Breast epithelium (tissue), 4 donors: ENCODE measurements around the gene COL4A2. TPM values are rescaled to one million over a fixed set of nuclear protein-coding genes. Genes with fewer than 3 reads are reported as not detected.
"Not testable (repeated sequence)": the region's sequence is repeated elsewhere in the genome, so short reads cannot be mapped to it uniquely, and the experiment has no call there.

Source experiments
- DNase-seq, 2 donors: peaks; one replicate each; pipeline ENCODE4 v3.0.0-alpha.2; 2019; ENCODE audit warnings: low spot score in 2 of 2
- H3K27ac ChIP-seq, 2 donors: fragments of 200-600 bp; sonication (generic) in 1 of 2; one replicate each; pipeline ENCODE4 v1.5.1; 2016 to 2019; ENCODE audit warnings: mild to moderate bottlenecking in 1 of 2
- H3K27me3 ChIP-seq, 2 donors: fragments of 200-600 bp; sonication (generic) in 1 of 2; one replicate each; pipeline versions ENCODE4 v1.5.1 to v1.6.0; 2017 to 2019; ENCODE audit warnings: control low read depth in 1 of 2, mild to moderate bottlenecking in 1 of 2
- H3K36me3 ChIP-seq: fragments of 200-600 bp; one replicate; pipeline ENCODE4 v1.5.1; 2019
- H3K4me1 ChIP-seq, 2 donors: fragments of 200-600 bp; sonication (generic); one replicate each; pipeline ENCODE4 v1.5.1; 2016 to 2019; ENCODE audit warnings: control low read depth in 1 of 2
- H3K4me3 ChIP-seq, 3 donors: fragments of 200-600 bp; sonication (generic); 1 replicate in 2 of 3; 2 replicates in 1 of 3; pipeline ENCODE4 v1.5.1; 2016 to 2019; ENCODE audit warnings: mild to moderate bottlenecking in 3 of 3, moderate library complexity in 2 of 3
- H3K9me3 ChIP-seq, 2 donors: fragments of 200-600 bp; sonication (generic) in 1 of 2; one replicate each; pipeline ENCODE4 v1.5.1; 2016 to 2019; ENCODE audit warnings: control low read depth in 1 of 2
- CTCF ChIP-seq, 3 donors: fragments of 450-650 bp; IDR thresholded peaks; one replicate each; pipeline ENCODE4 v1.5.1; 2016 to 2017; ENCODE audit warnings: antibody characterized with exemption in 3 of 3, mild to moderate bottlenecking in 3 of 3, moderate library complexity in 3 of 3
- POLR2A ChIP-seq: fragments of 450-650 bp; IDR thresholded peaks from one replicate; pipeline ENCODE4 v1.6.1; 2016; ENCODE audit warnings: antibody characterized with exemption, mild to moderate bottlenecking, moderate library complexity
- POLR2AphosphoS5 ChIP-seq, 3 donors: sonication (generic); formaldehyde crosslinking; IDR thresholded peaks; one replicate each; pipeline ENCODE4 v1.6.1; 2017; ENCODE audit warnings: antibody characterized with exemption in 3 of 3
- intact Hi-C: fragments of 100-400 bp; cut with DNase I; formaldehyde crosslinking; loops from one replicate; pipeline ENCODE4 v1.15.1; 2023; ENCODE audit warnings: low total_unique reads
- total RNA-seq, 3 donors: library from RNA; depleted of rRNA; stranded (reverse); fragments of >200 nt; gene quantifications; one replicate each; pipeline ENCODE4 v1.1.0, GENCODE V29; 2016

Gene COL4A2
- total RNA-seq, 3 donors from 2014 or later, result 107 to 841 (median 307) TPM

- peak in 1 of 2 donors; percentile 17 for DNase-seq
- TF ChIP-seq POLR2AphosphoS5 (IDR thresholded peaks at IDR 0.05), result peak in 1 of 3 donors; percentile 22
- no peak for TF ChIP-seq POLR2A
- no peak for TF ChIP-seq CTCF (IDR thresholded peaks at IDR 0.05)
- Histone ChIP-seq H3K27ac (peak overlapping the region in 1 of 2 donors; percentile 96), H3K4me3 (peak overlapping the region; percentile 3 to 96 (median 20)), H3K27me3 (peaks cover 0 to 7% of the 10 kb centered on the region in 2 donors), H3K36me3 (no peaks in the 10 kb centered on the region), H3K4me1 (no peaks in the 10 kb centered on the region), H3K9me3 (no peaks in the 10 kb centered on the region)
- intact Hi-C loops, result no loop called here
Observed at GRCh38 chr13:110312339-110313031, 5.4 kb downstream of the COL4A2 start.

GRCh38 chr13:110313261-110313660 is 6.2 kb downstream of the COL4A2 start:
- intact Hi-C loops, H3K4me1 ChIP-seq, H3K27ac ChIP-seq: not testable (repeated sequence)

GRCh38 chr13:110313733-110314132 is 6.6 kb downstream of the COL4A2 start:
- H3K4me1 ChIP-seq, H3K27me3 ChIP-seq, intact Hi-C loops, H3K36me3 ChIP-seq, H3K27ac ChIP-seq, H3K9me3 ChIP-seq: not testable (repeated sequence)
- DNase-seq, result peak in 1 of 2 donors; percentile 14
- H3K4me3 ChIP-seq, result peak overlapping the region in 1 of 3 donors; percentile 33

More at GRCh38 chr13:110313261-110313660, 6.2 kb downstream of the COL4A2 start:
- H3K36me3 ChIP-seq, H3K9me3 ChIP-seq, H3K27me3 ChIP-seq: not testable (repeated sequence)
- H3K4me3 ChIP-seq, result peak overlapping the region in 1 of 3 donors; percentile 96
- peak in 1 of 2 donors; percentile 2 for DNase-seq

GRCh38 chr13:110314516-110315245 is 7.6 kb downstream of the COL4A2 start:
- H3K36me3 ChIP-seq, result no peaks in the 10 kb centered on the region
- TF ChIP-seq POLR2AphosphoS5 (IDR thresholded peaks at IDR 0.05) (no peak), CTCF (IDR thresholded peaks at IDR 0.05) (no peak), POLR2A (no peak)
- intact Hi-C loops, result no loop called here
- no peak overlapping the region for H3K27ac ChIP-seq
- H3K4me3 ChIP-seq, result no peak overlapping the region
- no peaks in the 10 kb centered on the region for H3K4me1 ChIP-seq
- peaks cover 0 to 7% of the 10 kb centered on the region in 2 donors for H3K27me3 ChIP-seq
- H3K9me3 ChIP-seq, result no peaks in the 10 kb centered on the region
- peak in 1 of 2 donors; percentile 14 for DNase-seq

GRCh38 chr13:110316196-110316595 is 9.1 kb downstream of the COL4A2 start:
- TF ChIP-seq CTCF (IDR thresholded peaks at IDR 0.05) (no peak), POLR2AphosphoS5 (IDR thresholded peaks at IDR 0.05) (no peak), POLR2A (no peak)
- H3K36me3 ChIP-seq, result no peaks in the 10 kb centered on the region
- intact Hi-C loops, result no loop called here
- no peaks in the 10 kb centered on the region for H3K27me3 ChIP-seq
- no peak overlapping the region for H3K27ac ChIP-seq
- no peaks in the 10 kb centered on the region for H3K4me1 ChIP-seq
- H3K9me3 ChIP-seq, result no peaks in the 10 kb centered on the region
- DNase-seq, result peak in 1 of 2 donors; percentile 7
- no peak overlapping the region for H3K4me3 ChIP-seq

- intact Hi-C loops, result no loop called here
- H3K4me1 ChIP-seq, result no peaks in the 10 kb centered on the region
Observed at GRCh38 chr13:110317093-110317492, 10.0 kb downstream of the COL4A2 start.

More at GRCh38 chr13:110317093-110317492, 10.0 kb downstream of the COL4A2 start:
- H3K27me3 ChIP-seq, result no peaks in the 10 kb centered on the region
- no peaks in the 10 kb centered on the region for H3K36me3 ChIP-seq
- no peaks in the 10 kb centered on the region for H3K9me3 ChIP-seq
- DNase-seq, result peak in 1 of 2 donors; percentile 3
- H3K4me3 ChIP-seq, result no peak overlapping the region
- H3K27ac ChIP-seq, result no peak overlapping the region
- TF ChIP-seq CTCF (IDR thresholded peaks at IDR 0.05) (no peak), POLR2AphosphoS5 (IDR thresholded peaks at IDR 0.05) (no peak), POLR2A (no peak)
